OCI-M2 (cell line): ENCODE data around the gene NVL.
"Not testable (repeated sequence)": the region's sequence is repeated elsewhere in the genome, so short reads cannot be mapped to it uniquely, and the experiment has no call there.

Experiments used
- DNase-seq: peaks from one replicate; lab custom pipeline; 2025; ENCODE audit not compliant: unreplicated experiment; lab: John Stamatoyannopoulos, UW

The NVL gene

GRCh38 chr1:224329842-224330753, at the start of gene NVL:
NVL (minus strand) TSS chr1:224330172; CDS start chr1:224330127, 45 bp downstream.
- DNase-seq: peak; percentile 59

GRCh38 chr1:224378855-224379631, 49.1 kb upstream of the NVL start:
- no peak for DNase-seq

- no peak for DNase-seq
Measured at GRCh38 chr1:224377676-224378006, 47.7 kb upstream of the NVL start.

GRCh38 chr1:224375059-224375458, 45.1 kb upstream of the NVL start:
- DNase-seq: no peak

- DNase-seq: no peak
Measured at GRCh38 chr1:224373008-224373590, 43.1 kb upstream of the NVL start.

GRCh38 chr1:224368409-224368808, 38.4 kb upstream of the NVL start:
- no peak for DNase-seq

GRCh38 chr1:224359207-224359606, 29.2 kb upstream of the NVL start:
- no peak for DNase-seq

GRCh38 chr1:224358237-224358636, 28.3 kb upstream of the NVL start:
- DNase-seq: no peak

- no peak for DNase-seq
Measured at GRCh38 chr1:224357626-224358124, 27.7 kb upstream of the NVL start.

GRCh38 chr1:224356685-224357625, 27.0 kb upstream of the NVL start, which contains the start of gene CNIH4:
CNIH4 (plus strand) TSS chr1:224356879; CDS start chr1:224356925, 46 bp downstream.
- DNase-seq: no peak

- no peak for DNase-seq
Measured at GRCh38 chr1:224353975-224354925, 24.3 kb upstream of the NVL start.

- not testable (repeated sequence) for DNase-seq
Measured at GRCh38 chr1:224352436-224353085, 22.6 kb upstream of the NVL start.

GRCh38 chr1:224349716-224350115, 19.7 kb upstream of the NVL start:
- not testable (repeated sequence) for DNase-seq

- no peak for DNase-seq
Measured at GRCh38 chr1:224348137-224348536, 18.2 kb upstream of the NVL start.

- no peak for DNase-seq
Measured at GRCh38 chr1:224343679-224344078, 13.7 kb upstream of the NVL start.

GRCh38 chr1:224340453-224341384, 10.7 kb upstream of the NVL start:
- not testable (repeated sequence) for DNase-seq

- no peak for DNase-seq
Measured at GRCh38 chr1:224339442-224340033, 9.6 kb upstream of the NVL start.
